Fibroblast of skin of left biceps (primary cell): ENCODE results near the gene MCRIP2.
A peak's percentile ranks its signal among the peaks of the same experiment; 100 is the strongest.

ENCODE experiments used
- DNase-seq, 2 experiments: peaks; one replicate each; pipeline ENCODE4 v3.0.0-alpha.2; 2013; ENCODE audit warnings: low read depth in 2 of 2

MCRIP2 gene

DNA sequence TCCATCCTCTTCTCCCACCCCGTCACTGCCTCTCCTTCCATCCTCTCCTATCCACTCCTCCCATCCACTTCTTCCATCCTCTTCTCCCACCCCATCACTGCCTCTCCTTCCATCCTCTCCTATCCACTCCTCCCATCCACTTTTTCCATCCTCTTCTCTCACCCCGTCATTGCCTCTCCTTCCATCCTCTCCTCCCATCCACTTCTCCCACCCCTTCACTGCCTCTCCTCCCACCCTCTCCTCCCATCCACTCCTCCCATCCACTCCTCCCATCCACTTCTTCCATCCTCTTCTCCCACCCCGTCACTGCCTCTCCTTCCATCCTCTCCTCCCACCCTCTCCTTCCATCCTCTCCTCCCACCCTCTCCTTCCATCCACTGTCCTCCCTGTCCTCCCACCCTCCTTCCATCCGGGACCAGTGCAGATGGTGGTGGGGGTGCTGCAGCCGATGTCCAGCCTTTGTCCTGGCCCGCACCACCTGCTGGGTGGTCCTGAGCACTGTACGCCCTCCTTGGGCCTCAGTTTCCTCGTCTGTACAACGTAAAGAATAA, 9.7 kb upstream of the MCRIP2 start:
- no peak for DNase-seq

DNA sequence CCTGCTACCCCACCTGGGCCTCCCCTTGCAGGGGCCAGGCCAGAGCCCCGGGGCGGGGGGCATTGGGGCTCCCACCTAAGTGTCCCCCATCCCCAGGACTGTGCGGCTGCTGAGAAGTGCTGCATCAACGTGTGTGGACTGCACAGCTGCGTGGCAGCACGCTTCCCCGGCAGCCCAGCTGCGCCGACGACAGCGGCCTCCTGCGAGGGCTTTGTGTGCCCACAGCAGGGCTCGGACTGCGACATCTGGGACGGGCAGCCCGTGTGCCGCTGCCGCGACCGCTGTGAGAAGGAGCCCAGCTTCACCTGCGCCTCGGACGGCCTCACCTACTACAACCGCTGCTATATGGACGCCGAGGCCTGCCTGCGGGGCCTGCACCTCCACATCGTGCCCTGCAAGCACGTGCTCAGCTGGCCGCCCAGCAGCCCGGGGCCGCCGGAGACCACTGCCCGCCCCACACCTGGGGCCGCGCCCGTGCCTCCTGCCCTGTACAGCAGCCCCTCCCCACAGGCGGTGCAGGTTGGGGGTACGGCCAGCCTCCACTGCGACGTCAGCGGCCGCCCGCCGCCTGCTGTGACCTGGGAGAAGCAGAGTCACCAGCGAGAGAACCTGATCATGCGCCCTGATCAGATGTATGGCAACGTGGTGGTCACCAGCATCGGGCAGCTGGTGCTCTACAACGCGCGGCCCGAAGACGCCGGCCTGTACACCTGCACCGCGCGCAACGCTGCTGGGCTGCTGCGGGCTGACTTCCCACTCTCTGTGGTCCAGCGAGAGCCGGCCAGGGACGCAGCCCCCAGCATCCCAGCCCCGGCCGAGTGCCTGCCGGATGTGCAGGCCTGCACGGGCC, 8.9 kb upstream of the MCRIP2 start:
- no peak for DNase-seq

DNA sequence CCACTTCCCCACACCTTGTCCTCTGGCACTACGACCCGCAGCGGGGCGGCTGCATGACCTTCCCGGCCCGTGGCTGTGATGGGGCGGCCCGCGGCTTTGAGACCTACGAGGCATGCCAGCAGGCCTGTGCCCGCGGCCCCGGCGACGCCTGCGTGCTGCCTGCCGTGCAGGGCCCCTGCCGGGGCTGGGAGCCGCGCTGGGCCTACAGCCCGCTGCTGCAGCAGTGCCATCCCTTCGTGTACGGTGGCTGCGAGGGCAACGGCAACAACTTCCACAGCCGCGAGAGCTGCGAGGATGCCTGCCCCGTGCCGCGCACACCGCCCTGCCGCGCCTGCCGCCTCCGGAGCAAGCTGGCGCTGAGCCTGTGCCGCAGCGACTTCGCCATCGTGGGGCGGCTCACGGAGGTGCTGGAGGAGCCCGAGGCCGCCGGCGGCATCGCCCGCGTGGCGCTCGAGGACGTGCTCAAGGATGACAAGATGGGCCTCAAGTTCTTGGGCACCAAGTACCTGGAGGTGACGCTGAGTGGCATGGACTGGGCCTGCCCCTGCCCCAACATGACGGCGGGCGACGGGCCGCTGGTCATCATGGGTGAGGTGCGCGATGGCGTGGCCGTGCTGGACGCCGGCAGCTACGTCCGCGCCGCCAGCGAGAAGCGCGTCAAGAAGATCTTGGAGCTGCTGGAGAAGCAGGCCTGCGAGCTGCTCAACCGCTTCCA, 8.1 kb upstream of the MCRIP2 start:
- DNase-seq, result no peak

DNA sequence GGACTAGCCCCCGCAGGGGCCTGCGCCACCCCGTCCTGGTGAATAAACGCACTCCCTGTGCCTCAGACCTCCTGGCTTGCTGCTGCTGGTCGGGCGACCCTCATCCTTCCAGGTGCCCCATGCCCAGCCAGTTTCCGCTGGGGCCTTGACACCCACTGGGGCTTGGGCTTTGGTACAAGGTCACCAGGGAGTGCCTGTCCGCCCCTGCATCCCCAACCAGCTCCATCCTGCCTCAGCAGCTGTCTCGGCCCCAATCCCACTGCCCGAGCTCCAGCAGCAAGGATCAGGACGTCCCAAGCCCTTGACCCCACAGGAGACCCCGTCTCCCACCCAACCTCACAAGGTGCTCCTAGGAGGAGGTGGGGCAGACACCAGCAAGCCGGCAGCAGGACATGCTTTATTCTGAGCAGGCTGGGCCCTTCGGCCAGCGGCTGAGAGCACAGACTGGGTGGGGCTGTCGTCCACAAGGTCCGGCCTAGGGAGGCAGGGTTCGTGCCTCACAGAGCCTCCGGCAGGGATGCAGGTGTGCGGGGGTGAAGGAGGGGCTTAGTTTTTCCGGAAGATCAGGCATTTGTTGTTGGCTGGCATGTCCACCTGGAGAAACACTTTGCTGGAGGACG, 7.5 kb upstream of the MCRIP2 start:
- no peak for DNase-seq

- DNase-seq, result no peak
Observed at GRCh38 chr16:634996-635395, 6.6 kb upstream of the MCRIP2 start.

- no peak for DNase-seq
Observed at GRCh38 chr16:635573-636205, 5.9 kb upstream of the MCRIP2 start.

- peak; percentile 76 to 78 for DNase-seq
Observed at GRCh38 chr16:636206-637080, 5.2 kb upstream of the MCRIP2 start, which contains the start of gene METTL26. TSS of gene METTL26 (minus strand) at chr16:636305. CDS start at chr16:636290, 15 bp downstream.

- peak; percentile 67 to 74 for DNase-seq
Observed at GRCh38 chr16:637081-638018, 4.3 kb upstream of the MCRIP2 start.

DNA sequence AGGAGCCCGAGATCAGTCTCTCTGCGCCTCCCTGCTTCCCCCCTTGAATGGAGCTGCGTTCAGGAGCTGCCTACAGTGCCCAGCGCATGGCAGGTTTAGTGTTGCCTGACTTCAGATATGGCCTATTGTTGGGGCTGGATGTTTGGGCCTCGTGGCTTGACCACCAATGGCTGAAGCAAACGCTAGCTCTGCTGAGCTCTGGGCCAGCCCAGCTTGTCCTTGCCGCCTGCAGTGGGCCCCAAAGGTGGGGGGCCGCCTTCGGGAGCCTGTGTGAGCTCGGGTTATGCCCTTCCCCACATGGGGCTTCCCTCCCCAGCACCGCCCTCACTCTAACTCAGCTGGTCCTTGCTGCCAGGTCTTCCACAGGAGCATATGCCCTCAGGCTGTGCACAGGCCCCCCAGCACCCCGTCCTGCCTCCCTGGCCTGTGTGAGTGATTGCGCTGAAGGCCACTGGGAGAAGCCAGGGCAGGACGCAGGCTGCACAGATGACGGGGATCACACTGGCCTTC, 3.5 kb upstream of the MCRIP2 start:
- no peak for DNase-seq

DNA sequence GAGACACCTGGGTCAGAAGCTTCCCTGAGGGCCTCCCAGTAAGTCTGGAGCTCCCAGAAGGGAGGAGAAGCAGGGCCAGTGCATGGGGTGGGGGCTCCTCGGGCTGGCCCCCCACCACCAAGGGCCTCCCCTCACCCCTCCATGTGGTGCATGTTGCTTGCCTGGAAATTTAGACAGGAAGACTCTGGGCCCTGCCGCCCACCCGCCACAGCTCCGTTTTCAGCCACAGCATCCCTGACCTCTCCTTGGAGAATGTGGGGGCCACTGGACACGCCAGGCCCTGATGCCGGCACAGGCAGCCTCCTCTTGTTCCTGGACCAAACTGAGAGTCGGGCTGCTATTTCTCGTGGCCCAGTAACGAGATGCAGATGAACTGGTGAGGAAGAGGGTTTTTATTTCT, 2.8 kb upstream of the MCRIP2 start:
- DNase-seq, result no peak

DNA sequence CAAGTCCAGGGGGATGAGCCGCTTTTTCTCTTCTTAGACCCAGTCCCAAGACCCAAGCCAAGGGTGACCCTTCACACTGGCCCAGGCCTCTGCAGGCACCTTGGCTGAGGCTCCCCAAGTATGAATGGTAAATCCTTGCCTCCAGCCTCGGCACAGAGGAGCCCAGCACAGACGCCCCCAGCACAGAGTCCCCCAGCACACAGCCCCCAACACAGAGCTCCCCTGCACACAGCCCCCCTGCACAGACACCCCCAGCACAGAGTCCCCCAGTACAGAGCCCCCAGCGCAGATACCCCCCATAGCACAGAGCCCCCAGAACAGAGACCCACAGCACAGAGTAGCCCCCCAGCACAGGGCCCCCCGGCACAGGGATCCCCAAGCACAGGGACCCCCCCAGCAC, 1.0 kb upstream of the MCRIP2 start:
- no peak for DNase-seq

DNA sequence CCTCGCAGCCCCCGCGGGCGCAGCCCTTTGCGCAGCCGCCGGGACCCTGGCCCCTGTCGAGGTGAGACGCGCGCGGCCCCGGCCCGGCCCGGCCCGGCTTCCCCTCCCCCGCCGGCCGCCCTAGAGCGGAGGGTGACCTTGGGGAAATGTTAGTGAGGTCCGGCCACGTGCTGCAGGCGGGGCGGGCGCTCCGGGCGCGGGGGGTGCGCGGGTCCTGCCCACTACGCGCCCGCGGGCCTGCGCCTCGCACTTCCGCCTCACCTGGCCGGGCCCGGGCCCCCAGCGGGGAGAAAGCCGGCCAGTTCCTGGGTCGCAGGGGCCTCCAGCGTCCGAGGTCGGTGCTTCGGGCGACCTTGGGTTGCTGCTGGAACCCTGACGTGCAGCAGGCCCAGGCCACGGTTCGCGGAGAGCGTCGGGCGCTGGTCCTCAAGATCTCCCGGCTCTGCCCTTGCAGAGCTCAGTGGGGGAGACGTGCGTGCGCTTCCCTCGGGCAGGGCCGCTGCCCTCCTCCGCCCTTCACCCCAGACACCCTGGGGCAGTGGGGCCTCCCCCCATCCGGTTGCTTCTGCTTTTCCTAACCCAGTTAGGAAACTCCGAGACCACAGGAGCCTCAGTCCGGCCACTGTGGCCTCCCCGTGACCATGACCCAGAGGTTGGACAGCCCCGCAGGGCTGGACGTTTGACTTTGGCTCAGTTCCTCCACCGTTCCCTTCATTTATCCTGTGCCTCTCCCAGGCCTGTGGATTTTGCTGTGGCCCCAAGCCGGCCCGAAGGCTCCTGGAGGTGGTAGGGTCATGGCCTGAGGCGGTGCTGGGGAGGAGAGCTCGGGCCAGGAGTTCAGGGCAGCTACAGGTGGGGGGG, 791 bp downstream of the MCRIP2 start:
- no peak for DNase-seq

GRCh38 chr16:643050-643368, 1.4 kb downstream of the MCRIP2 start:
- no peak for DNase-seq

- DNase-seq, result no peak
Observed at GRCh38 chr16:644556-644955, 2.9 kb downstream of the MCRIP2 start.

- no peak for DNase-seq
Observed at GRCh38 chr16:645852-646678, 4.4 kb downstream of the MCRIP2 start.

DNA sequence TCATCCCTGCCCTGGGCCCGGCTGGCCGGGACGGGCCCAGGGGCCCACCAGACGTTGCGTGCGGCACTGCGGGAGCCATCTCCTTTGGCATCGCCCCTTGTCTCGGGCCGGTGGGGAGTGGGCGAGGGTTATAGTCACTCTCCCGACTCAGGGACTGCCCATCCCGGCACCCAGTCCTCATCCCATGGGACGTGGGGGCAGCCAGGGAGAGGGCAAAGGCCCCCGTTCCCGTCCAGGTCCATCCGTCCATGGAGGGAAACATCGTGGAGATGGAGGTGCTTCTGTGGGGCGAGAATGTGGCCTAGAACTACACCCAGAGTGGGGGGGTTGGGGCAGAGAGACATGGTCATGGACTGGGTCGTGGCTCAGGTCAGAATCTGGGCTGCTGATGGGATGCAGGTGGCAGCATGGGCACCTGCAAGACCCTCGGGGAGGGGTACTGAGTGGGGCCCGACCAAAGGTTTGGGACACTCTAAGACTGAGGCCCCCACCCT, 5.1 kb downstream of the MCRIP2 start:
- DNase-seq, result no peak

GRCh38 chr16:647173-647902, 5.7 kb downstream of the MCRIP2 start:
- DNase-seq, result no peak
